NCI-H1092 treated with DMSO at 0.1 percent for 48 hours (cell line): ENCODE results near the gene TMA7.
A peak's percentile ranks its signal among the peaks of the same experiment; 100 is the strongest.

Experiments used
- DNase-seq: peaks from one replicate; lab custom pipeline; 2025; lab: John Stamatoyannopoulos, UW

TMA7 gene

DNA sequence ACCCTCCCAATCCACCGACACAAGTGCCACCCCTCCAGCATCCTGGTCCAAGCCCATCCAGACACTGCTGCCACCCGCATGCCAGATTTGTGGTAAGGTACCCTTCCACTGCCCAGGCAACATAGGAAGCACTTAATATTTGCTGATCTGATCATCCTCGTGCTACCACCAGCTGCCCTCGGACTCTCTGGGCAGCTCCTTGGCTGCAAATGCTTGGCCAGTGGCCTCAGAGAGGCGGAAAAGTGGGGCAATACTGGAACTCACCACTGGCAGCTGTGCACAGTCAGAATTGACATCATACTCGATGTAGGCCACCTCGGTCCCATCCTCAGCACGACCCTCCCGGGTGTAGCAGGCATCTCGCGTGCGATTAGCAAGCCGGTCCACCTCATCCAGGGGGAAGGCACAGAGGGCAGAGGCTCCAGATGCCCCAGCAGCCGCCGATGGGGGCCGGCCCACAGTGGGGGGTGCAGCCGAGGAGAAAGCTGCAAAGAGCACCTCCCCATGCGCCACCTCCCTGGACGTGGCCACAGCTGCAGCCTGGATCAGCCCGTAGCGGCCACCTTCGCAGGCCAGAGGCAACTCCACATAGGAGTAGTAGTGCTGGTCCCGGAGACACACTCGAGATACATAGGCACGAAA, 16.7 kb upstream of the TMA7 start:
- DNase-seq, result no peak

DNA sequence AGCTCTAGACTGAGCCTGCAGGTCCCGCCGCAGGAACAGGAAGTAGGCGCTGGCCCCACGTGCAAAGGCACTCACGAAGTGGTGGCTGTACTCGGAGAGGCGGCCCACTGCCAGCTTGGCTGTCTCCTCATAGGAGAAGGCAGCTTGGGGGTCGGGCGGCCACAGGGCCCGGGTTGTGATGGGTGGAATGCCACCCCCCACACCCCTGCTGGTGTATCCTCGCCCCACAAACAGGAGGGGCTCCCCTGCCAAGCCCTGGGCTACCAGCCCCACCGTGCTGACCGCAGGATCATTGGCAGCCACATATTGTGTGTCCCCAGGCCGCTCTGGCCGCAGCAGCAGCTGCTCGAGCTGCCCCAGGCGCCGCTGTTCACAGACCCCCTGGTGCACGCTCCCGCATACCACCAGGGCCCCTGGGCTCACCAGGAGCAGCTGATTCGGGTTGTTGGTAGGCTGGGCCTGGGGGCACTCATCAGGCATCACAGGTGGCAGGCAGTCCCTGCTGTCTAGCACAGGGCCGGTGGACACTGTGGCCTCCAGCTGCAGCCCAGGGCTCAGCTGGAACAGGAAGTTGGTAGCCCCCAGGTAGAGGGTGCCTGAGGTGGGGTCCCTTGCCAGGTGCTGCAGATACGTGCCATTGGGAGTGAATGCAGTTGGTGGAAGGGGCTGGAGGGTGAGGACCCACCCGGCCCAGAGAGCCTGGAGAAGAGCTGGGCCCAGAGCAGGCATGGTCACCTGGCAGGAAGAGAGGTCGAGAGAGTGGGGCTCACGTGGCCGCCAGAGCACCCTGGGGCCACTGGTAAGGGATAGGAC, 16.0 kb upstream of the TMA7 start:
- DNase-seq, result no peak

DNA sequence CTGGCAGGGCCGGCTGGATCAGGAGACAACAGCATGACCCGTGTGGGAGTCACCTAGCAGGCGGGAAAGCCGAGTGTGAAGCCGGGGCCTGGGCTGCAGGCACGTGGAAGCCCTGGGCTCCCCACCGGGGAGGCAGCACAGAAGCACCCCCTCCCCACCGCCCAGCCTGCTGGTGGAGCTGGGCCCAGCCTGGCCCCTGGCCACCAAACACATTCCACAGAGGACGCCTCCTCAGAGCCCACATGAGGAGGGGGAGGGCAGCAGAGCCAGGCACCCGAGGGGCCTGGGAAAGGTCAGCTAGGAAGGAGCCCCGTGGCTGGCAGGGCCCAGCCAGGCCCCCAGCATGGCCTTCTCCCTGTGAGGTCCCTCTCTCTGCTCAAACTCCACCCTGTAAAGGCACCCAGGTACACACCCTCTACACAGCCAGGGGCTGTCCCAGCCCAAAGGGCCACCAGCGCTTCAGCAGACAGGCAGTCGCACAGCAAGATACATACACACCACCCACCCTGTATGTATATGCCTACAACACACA, 14.7 kb upstream of the TMA7 start:
- DNase-seq, result no peak

- no peak for DNase-seq
Measured at GRCh38 chr3:48426401-48426909, 13.6 kb upstream of the TMA7 start.

- no peak for DNase-seq
Measured at GRCh38 chr3:48426944-48427629, 13.0 kb upstream of the TMA7 start.

DNA sequence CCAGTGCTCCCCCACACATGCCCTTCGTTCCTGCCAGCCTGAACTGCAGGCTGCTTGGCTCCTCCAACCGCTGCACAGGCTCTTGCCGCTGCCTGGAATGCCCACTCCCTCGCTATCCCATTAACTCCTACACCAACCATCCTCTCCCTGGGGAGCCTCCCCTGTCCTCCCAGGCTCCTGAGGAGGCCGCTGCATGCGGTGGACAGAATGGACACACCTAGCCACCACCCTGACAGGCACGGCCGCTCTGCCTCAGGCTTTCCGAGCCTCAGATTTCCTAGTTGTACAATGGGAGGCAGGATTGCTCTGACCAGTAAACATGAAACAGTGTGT, 12.5 kb upstream of the TMA7 start:
- DNase-seq, result no peak

DNA sequence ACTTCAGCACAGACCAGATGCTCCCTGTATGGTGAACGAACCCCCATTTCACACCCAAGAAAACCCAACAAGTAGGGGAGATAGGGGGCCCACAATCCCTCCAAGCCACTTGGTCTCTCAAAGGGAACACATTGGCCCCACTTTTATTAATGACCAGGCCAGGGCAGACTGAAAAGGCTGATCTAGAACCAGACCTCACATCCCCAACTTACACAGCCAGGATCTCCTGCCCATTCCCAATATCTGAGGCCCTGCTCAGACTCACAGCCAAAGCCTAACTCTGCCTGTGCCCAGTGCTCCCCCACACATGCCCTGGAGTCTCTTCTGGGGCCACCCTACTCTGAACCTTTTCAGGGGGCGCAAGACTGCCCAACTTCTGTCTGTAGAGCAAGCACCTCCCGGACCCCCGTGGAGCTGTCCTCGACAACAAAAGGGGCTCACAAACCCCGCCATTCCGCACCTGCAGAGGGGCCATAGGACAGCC, 11.9 kb upstream of the TMA7 start:
- no peak for DNase-seq

DNA sequence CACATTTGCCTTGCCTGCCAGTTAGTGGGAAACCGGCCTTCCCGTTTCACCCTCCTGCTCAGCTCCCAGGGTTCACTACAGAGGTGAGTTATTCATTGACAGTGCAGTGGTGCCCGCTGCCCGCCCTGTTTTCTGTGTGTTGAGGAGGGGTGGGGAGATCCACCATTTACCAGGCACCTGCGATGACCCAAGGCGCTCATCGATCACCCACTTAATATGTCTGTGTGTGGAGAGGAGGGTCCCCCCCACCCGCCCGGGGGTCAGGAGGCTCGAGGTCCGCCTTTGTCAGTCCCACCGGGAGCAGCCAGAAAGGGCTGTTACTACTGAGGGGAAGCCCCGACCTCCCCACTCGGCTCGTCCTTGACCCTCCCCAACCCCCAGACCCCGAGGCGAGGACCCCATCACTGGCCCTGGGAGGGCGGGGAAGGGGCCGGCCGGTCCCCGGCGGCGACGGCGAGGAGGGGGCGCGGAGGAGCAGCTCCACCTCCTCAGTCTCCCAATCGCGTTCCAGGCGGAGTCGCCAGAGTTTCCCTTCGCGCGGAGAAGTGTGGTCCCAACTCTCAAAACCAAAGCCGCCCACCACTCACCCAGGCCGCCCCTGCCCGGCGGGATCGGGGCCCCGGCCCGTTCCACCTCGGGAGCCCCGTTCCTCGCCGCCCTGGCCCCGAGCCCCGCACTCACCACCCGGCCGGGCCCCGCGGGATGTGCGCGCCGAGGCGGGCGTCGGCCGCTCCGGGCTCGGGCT, 11.3 kb upstream of the TMA7 start:
- peak; percentile 34 for DNase-seq

DNA sequence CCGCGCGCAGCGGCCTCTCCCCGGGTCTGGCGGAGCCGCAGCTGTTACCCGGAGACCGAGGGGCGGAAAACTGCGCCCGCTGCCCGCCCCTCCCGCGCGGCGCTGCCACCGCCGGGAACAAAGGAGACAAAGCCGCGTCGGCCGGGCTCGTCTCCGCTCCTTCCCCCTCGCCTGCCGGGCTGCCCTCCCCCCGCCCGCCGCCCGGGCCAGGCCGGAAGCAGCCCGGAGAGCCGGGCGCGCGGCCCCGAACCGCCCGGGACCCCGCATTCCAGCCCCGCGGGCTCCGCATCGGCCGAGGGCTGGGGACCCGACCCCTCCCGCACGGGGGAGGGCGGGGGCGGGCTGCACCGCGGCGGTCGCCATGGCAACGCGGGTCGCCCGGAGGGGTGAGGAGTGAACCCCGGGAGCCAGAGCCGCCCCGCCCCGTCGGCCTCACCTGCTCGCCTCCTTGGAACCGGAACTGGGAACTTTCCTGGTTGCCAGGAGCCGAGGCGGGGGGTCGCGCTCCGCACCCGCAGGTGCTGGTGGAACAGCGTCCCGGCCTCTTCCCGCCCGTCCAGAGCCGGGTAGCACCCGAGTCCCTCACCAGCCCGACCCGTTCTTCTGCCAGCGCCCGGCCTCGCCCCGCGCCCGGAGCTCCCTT, 10.6 kb upstream of the TMA7 start:
- peak; percentile 43 for DNase-seq

DNA sequence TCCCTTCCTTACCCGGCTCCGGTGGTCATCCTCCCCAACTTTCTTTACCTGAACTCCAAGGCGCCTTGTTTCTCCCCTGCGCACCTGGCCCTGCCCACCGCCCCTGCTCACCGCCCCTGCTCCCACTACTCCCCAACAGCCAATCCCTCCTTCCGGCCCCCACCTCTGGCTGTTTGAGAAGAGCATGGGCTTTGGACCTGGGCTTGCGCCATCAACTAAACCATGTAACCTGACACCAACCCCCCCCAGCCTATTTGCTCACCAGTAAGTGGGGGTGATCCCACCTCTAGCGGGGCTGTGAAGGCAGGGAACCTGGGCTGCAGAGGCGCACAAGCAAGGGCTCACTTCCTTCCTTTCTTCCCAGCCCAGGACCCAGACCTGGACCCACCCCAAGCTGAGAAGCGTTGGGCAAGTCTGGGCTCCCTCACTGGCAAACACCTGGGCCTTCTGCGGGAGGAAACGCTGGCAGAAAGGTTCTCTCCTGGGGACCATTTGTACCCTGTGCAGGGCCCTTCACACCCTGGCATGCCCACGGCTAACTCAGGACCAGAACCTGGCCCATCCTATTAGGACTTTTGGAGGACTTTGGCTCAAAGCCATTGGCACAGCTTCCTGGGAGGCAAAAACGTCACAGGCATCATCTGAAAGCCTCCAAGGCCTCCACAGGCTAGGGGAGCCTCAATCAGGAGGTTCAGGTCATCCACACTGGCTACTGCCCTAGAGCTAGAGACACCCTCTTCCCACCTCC, 9.9 kb upstream of the TMA7 start, which contains the start of gene PLXNB1:
Gene PLXNB1, minus strand, starts transcription at position 127 of the 748 bp plus-strand sequence. CDS start 5,475 bp downstream, outside the sequence.
- peak; percentile 71 for DNase-seq

DNA sequence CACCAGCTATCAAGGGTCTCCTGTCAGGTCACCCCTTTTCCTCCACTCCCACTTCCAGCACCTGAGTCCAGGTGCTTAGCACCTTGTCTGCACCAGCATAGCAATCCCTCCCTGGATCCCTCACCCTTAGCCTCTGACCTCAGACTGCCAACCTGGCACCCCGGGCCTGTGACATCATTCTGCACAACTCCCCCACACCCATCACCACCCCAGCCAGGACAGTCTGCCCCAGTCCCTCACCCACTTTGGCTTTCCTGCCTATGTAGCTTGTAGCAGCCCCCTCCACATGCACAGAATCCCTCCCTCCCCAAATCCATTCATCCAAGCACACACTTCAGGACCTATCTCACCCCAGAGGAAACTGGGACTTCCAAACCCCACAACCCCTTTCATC, 9.4 kb upstream of the TMA7 start:
- DNase-seq, result no peak

- no peak for DNase-seq
Measured at GRCh38 chr3:48431224-48432029, 8.6 kb upstream of the TMA7 start.

DNA sequence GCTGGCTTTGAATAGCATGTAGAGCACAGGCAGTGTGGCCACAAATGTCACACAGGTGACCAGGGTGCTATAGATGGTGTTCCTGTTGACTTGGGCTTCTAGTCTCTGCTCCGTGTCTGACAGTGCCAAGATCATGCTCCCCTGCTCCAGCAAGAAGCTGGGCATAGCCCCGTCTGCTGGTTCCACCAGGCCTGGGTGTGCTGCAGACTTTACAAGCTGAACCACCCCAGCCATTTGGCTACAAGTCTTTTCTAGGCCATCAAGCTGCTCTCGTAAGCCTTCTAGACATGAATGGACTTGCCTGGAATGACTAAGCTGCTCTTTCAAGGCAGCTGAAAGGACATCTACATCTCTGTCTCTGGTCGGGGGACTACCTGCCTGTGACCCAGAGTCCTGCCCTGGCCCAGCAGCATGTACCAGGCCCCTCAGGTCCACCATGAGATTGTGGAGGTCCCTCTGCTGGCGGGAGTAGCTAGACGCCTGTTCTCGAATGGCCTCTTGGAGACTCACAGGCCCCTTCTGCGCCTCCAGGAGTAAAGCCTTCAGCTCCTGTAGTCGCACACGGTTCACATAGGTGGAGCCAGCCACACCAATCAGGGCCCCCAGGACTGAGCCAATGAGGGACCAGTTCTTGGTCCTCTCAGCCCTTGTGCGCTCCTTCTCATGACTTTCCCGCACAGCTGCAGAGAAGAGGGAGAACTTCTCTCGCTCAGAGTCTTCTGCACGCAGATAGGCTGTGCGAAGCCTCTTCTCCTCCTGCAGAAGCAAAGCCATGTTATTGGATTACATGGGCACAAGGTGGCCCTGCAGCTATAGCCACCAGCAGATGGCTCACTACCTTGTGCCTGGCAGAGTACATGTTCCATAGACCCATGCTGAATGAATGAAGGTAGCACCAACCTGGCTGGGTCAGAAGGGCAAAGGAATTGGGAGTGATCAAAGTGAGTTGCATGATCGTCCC, 7.4 kb upstream of the TMA7 start:
- DNase-seq, result no peak

- DNase-seq, result no peak
Measured at GRCh38 chr3:48433472-48434118, 6.5 kb upstream of the TMA7 start.

- no peak for DNase-seq
Measured at GRCh38 chr3:48434591-48435222, 5.3 kb upstream of the TMA7 start.

DNA sequence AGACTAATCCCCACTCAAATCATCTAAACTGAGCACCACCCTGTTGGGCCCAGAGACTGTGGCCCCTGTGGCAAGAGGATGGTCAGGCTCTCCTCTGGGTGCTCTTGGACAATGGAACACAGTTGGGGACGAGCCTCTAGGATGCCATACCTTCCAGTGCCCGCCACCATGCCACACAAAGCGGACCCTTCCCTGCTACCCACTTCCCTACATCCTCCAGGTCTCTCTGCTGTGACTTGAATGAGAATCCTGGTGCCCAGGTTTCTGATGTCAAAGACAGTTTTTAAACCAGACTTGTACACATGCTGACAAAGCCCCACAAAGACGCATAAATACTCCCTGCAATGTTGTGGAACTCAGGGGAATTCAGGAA, 4.8 kb upstream of the TMA7 start:
- no peak for DNase-seq

DNA sequence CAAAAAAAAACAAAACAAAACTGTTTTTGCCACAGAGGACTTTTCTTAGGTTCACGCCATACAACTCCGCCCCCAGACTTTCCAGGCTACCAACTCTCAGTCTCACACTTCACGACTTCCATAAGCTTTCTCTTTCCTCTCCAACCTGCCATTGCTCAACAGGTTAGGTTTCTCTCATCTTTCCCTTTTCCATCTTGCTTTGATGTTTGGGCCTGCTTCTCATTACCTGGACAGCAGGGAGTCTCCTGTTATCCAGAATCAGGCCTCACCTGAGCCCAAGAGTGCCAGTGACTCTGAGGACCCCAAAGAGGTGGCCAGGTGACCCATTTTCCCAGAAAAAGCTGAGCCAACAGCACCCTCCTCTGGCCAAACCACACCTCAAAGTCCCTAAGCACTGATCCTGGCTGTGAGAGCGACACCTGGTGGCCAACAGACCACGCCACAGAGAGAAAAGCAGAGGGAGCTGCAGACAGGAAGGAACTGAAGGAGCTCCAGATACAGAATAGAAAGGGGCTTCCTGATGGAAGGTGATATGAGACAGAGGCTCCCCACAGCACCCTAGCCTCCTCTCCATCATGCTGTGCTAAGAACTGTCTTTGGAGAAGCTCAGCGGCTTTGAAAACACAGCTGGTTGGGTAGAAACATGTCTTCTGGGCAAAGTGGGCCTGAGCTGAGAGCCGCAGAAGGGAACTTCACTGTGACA, 4.1 kb upstream of the TMA7 start:
- DNase-seq, result peak; percentile 76
